Heart left ventricle (tissue), 16 donors: Measurements from ENCODE around the gene CFAP299. TPM values are rescaled to one million over a fixed set of nuclear protein-coding genes. Genes with fewer than 3 reads are reported as not detected.

ENCODE experiments used
- ATAC-seq, 4 donors: fragments of 200-7000 bp; cut with Tn5 transposase; one replicate each; pipeline ENCODE4 v1.9.1; 2020 to 2022; ENCODE audit warnings: moderate library complexity in 4 of 4, mild to moderate bottlenecking in 3 of 4, moderate number of reproducible peaks in 1 of 4
- DNase-seq, 5 donors: peaks; one replicate each; pipeline ENCODE4 v3.0.0-alpha.2; 2020
- H3K27ac ChIP-seq, 12 donors: fragments of 200-600 bp; sonication (generic) in 4 of 12; one replicate each; pipeline versions ENCODE4 v1.5.0 to v1.8.0; 2016 to 2022; ENCODE audit warnings: mild to moderate bottlenecking in 2 of 12
- H3K27me3 ChIP-seq, 9 donors: fragments of 200-600 bp; sonication (generic) in 2 of 9; one replicate each; pipeline versions ENCODE4 v1.5.1 to v1.8.0; 2016 to 2022; ENCODE audit warnings: mild to moderate bottlenecking in 3 of 9
- H3K36me3 ChIP-seq, 9 donors: fragments of 200-600 bp; sonication (generic) in 2 of 9; one replicate each; pipeline versions ENCODE4 v1.5.0 to v1.8.0; 2018 to 2022; ENCODE audit warnings: mild to moderate bottlenecking in 2 of 9
- H3K4me1 ChIP-seq, 12 donors: fragments of 200-600 bp; sonication (generic) in 4 of 12; one replicate each; pipeline versions ENCODE4 v1.5.0 to v1.8.0; 2016 to 2022; ENCODE audit warnings: mild to moderate bottlenecking in 3 of 12
- H3K4me3 ChIP-seq, 12 donors: fragments of 200-600 bp; sonication (generic) in 4 of 12; one replicate each; pipeline versions ENCODE4 v1.5.0 to v1.8.0; 2017 to 2022; ENCODE audit warnings: mild to moderate bottlenecking in 9 of 12, moderate library complexity in 4 of 12
- H3K9me3 ChIP-seq, 12 donors: fragments of 200-600 bp; sonication (generic) in 4 of 12; one replicate each; pipeline versions ENCODE4 v1.5.0 to v1.8.0; 2016 to 2022; ENCODE audit warnings: mild to moderate bottlenecking in 1 of 12
- CTCF ChIP-seq, 12 donors: fragments of 200-600 bp; sonication (generic) in 4 of 12; IDR thresholded peaks; one replicate each; pipeline versions ENCODE4 v1.5.0 to v1.8.0; 2018 to 2022; ENCODE audit warnings: antibody characterized with exemption in 12 of 12, mild to moderate bottlenecking in 5 of 12
- POLR2A ChIP-seq, 2 donors: fragments of 450-650 bp; IDR thresholded peaks; one replicate each; pipeline ENCODE4 v1.6.1; 2017; ENCODE audit warnings: antibody characterized with exemption in 2 of 2, mild to moderate bottlenecking in 2 of 2, moderate library complexity in 2 of 2
- WGBS, 4 donors: extraction: QIAGEN DNeasy Blood & Tissue Kit in 2 of 4; methylation state at CpG; one replicate each; pipeline versions ENCODE4 v1.1.5 to v1.1.7; 2013 to 2018; 5-methylcytosine and 5-hydroxymethylcytosine counted together
- intact Hi-C, 10 donors: fragments of 100-400 bp; cut with DNase I; formaldehyde crosslinking; loops; one replicate each; pipeline versions ENCODE4 v1.11.1 to v1.14.2; 2022
- polyA plus RNA-seq, 2 donors: library from polyadenylated mRNA; stranded (reverse); fragments of 200-250 nt; gene quantifications; one replicate each; pipeline ENCODE4 v1.2.3, GENCODE V29; 2013
- total RNA-seq, 9 donors: library from RNA; depleted of rRNA in 2 of 9; stranded (reverse); fragments of >200 nt in 2 of 9; fragmentation: NEBNext Ultra II Directional in 3 of 9; extraction: Animal tissue kit (Norgen Biotek cat#: 25700) in 3 of 9; gene quantifications; one replicate each; pipeline versions ENCODE4 v1.1.0 to v1.2.4, GENCODE V29; 2016 to 2023
- donor health status: ischemic (EF 13 %, LVEDD 7.1; RV severe dilation, severe dysfunction).
- donor health status: healthy with polysubstance abuse.
- donor health status: DM: no; HTN: yes; CAD: no.
- donor health status: DM: no; HTN: no; CAD: no.
- donor health status: ischemic (EF 25% LVEDD 6.9; RV normal size, moderate dysfunction).
- donor health status: ischemic (EF 25% LVEDD 5.7; RV mildly dilated, moderate dysfunction).
- donor health status: healthy.
- donor health status: DM: yes; HTN: yes; CAD: no.
- donor health status: ischemic (EF 35%, LVEDD 5.7; RV mildly dilated, moderate dysfunction).
- donor health status: nonischemic (EF 11% LVEDD 7.7; RV severe dilation, severe dysfunction).
- donor health status: DM: yes; HTN: yes; CAD: no.
- donor health status: PGD.
- donor health status: ischemic (EF 29% LVEDD 5.4; RV normal size, mild dysfunction).
- donor health status: nonischemic (EF 23%, LVEDD 6.1; RV moderate dilation, normal function).

The CFAP299 gene
- total and polyA plus RNA-seq, 11 donors = 0.25 TPM; not detected in 10

- Histone ChIP-seq H3K27me3 (no peaks in the 10 kb centered on the region), H3K36me3 (no peaks in the 10 kb centered on the region), H3K4me3 (no peak overlapping the region), H3K9me3 (no peaks in the 10 kb centered on the region), H3K27ac (no peak overlapping the region), H3K4me1 (no peaks in the 10 kb centered on the region)
- WGBS, 4 donors = 10 to 28% (median 21%) methylated on average over 1 to 2 of the region's 2 CpGs
- intact Hi-C loops = no loop called here
- ATAC-seq (no peak), DNase-seq (no peak)
- TF ChIP-seq CTCF (IDR thresholded peaks at IDR 0.05) = no peak
- TF ChIP-seq POLR2A (IDR thresholded peaks at IDR 0.05) = no peak
Observed at GRCh38 chr4:81003597-81004111, 668.1 kb downstream of the CFAP299 start.

- intact Hi-C loops = no loop called here
- Histone ChIP-seq H3K4me3 (no peak overlapping the region), H3K27me3 (no peaks in the 10 kb centered on the region), H3K9me3 (no peaks in the 10 kb centered on the region), H3K36me3 (no peaks in the 10 kb centered on the region), H3K27ac (no peak overlapping the region), H3K4me1 (no peaks in the 10 kb centered on the region)
- ATAC-seq (no peak), DNase-seq (no peak)
- no peak for TF ChIP-seq POLR2A (IDR thresholded peaks at IDR 0.05)
- no peak for TF ChIP-seq CTCF (IDR thresholded peaks at IDR 0.05)
- WGBS, 4 donors = 78 to 88% (median 85%) methylated on average over 2 of the region's 2 CpGs
Observed at GRCh38 chr4:81007417-81007816, 671.9 kb downstream of the CFAP299 start.

Other genes starting within 250 kb of the CFAP299 start
- 1 to 10 TPM in 4 of 9 donors, under 1 TPM in 5; 0.39 to 1.9 (median 0.84) TPM for gene PRDM8, start 138.2 kb upstream of the CFAP299 start, total RNA-seq
- gene PRDM8, start 138.2 kb upstream of the CFAP299 start, polyA plus RNA-seq = under 1 TPM; 0.26 to 0.76 TPM
- gene FGF5, start 69.1 kb upstream of the CFAP299 start, total RNA-seq = under 1 TPM in 7 of 9 donors, not detected in 2; 0.10 to 0.83 (median 0.37) TPM
- under 1 TPM; 0.22 to 0.27 TPM for gene FGF5, start 69.1 kb upstream of the CFAP299 start, polyA plus RNA-seq